Measurements from ENCODE around the gene GABARAP.

The GABARAP gene

GRCh38 chr17:7204828-7205461 lies 37.3 kb downstream of the GABARAP start:
- peak; percentile 100 for DNase-seq

GRCh38 chr17:7204336-7204735 lies 37.9 kb downstream of the GABARAP start:
- no peak for DNase-seq

GRCh38 chr17:7203391-7203790 lies 38.9 kb downstream of the GABARAP start:
- no peak for DNase-seq

DNA sequence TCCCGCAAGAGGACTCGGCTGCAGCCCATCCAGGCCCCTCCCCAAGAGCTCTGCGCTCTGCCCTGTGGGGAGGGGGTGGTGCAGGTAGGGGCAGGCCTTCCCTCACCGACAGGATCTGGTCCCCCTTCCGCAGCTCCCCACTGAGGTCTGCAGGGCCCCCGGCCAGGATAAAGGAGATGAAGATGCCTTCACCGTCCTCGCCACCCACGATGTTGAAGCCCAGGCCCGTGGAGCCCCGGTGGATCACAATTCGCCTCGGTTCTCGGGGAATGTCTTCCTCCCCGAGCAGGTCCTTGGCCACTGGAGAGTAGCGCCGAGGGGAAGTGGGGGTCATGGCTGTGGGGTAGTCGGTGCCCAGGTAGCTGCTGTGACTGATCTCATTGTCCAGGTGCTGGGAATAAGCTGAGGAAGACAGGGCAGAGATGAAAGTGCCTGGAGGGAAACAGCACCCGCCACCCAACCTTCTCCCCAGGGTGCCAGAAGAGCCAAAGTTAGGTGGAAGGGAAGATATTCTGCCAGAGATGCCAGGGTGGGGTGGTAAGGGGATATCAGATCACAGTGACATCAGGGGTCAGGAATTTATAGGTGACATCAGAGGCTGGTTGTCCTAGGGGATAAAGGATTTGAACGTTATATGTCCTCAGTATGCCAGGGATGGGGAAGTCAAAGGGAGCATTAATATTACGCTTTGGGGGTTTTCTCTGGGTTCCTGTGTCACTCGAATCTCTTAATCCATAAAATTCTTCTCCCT lies 45.4 kb downstream of the GABARAP start:
- no peak for DNase-seq

DNA sequence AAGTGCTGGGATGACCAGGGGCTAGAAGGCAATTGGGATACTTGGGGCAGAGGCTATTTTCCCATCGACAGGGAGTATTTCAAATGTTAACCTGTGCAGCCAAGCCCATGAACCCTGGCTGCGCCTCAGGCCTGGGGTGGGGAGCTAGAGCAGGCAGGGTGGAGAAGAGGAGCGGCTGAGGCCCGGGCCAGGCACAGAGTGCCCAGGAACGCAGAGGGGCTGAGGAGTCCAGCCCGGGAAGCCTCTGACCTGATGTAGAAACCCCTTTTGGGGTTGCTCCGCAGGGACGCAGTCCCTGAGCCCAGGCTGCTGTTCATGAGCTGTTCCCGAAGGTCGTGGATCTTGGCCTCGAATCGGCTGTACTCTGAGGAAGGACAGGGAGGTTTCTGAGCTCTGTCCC lies 46.3 kb downstream of the GABARAP start:
- no peak for DNase-seq

DNA sequence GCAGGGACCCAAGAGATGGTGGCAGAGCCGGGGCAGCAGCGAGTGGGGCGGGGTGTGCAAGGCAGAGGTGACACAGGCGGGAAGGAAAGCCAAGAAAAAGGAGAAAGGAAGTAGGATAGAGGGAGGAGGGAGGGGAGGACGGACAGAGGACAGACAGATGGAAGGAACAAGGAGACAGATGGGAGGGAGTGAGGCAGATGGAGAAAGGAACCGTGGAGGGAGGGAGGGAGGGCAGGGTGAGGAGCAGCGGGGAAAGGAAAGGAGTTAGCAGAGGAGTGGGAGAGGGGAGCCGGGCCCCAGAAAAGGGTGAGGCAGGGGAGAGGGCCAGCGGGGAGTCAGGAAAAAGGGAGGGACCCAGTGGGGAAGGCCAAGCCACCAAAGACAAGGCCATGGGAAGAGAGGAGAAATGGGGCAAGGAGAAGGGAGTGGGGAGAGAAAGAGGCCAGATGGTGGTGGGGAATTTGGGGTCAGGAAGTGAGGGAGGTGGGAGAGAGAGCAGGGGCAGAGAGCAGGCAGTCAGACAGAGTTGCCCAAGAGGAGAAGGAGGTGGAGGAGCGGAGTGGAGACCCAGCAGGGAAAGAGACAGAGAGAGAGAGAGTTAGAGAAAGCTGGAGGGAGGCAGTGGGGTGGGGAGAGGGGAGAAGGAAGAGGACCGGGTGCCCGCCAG lies 49.8 kb downstream of the GABARAP start:
- DNase-seq, result no peak

DNA sequence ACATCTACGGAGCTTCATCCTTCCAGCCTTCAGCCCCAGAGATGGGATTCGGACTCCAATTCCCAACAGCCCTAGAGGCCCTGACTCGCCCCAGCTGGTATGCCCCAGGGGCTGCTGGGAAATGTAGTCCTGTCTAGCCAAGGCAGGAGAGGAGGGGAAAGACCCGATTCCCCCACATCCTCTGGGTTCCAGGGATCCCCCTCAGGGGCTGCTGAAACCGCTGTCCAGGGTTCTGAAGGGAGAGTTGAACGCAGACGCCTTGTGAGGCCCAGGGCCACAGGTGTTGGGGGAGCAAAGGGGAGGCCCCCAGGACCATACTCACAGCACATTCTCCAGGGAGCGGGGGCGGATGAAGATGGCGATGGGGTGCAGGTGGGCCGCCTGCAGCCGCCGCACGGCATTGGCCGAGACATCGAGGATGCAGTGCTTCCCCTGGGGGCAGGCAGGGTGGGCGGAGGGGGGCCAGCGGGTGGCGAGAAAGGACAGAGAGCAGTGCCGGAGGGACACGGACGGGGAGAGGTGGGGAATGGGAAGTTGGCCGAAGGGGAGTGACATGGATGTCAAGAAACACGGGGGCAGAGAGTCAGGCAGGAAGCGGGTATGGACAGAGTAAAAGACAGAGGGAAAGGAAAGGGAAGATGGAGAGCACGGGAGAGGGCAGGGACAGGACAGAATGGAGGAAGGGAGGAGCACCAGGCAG lies 50.5 kb downstream of the GABARAP start:
- DNase-seq, result no peak

- DNase-seq, result no peak
Measured at GRCh38 chr17:7191069-7191468, 51.2 kb downstream of the GABARAP start.

DNA sequence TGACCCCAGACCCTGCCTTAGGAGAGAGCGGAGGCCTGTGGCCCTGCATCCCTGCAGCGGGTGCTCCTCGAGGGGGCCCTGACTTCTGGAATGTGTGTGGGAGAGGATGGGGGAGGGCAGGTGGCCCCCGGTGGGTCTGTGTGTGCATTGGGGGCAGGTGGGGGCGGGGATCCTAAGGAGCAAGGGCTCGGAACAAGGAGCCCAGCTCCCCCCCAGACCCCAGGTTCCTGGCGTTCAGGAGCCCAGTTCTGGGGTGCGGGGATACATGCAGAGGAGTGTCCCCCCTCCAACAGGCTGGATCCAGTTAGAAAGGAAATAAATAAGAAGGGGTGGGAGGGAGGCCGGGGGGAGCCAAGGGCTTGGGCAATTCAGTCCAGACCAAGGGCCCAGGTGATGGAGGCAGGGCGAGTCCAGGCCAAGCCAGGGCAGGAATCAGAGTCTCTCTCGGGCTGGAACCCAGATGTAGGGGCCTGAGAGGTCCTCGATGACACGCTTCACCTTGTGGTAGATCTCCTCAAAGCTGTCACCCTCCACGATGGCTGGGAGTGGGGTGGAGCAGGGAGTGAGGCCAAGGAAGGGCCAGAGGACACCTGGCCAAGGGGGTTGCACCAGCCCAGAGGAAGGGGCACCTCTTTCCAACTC lies 51.9 kb downstream of the GABARAP start:
- DNase-seq, result no peak
